Forelimb muscle (tissue), 1 donor: Measurements from ENCODE around the gene THUMPD1. TPM values are rescaled to one million over a fixed set of nuclear protein-coding genes. Genes with fewer than 3 reads are reported as not detected.
A peak's percentile ranks its signal among the peaks of the same experiment; 100 is the strongest.
"Not testable (repeated sequence)": the region's sequence is repeated elsewhere in the genome, so short reads cannot be mapped to it uniquely, and the experiment has no call there.

Experiments
- DNase-seq: peaks from one replicate; pipeline ENCODE4 v3.0.0-alpha.2; 2013; ENCODE audit warnings: low read depth
- polyA plus RNA-seq: library from polyadenylated mRNA; unstranded; fragments of 120-200 nt; gene quantifications from one replicate; pipeline ENCODE4 v1.2.1, GENCODE V29; 2013; ENCODE audit not compliant: insufficient read length

Gene THUMPD1
- polyA plus RNA-seq: 28.7 TPM

- peak; percentile 75 for DNase-seq
These were observed at the start of gene THUMPD1 for GRCh38 chr16:20741554-20742285. Gene THUMPD1, minus strand, starts transcription at chr16:20741818. Its CDS starts 79 bp downstream, at chr16:20741739.

- no peak for DNase-seq
These were observed 47.5 kb upstream of the THUMPD1 start for GRCh38 chr16:20789130-20789529.

GRCh38 chr16:20784204-20784603, 42.6 kb upstream of the THUMPD1 start:
- no peak for DNase-seq

GRCh38 chr16:20782470-20782869, 40.9 kb upstream of the THUMPD1 start:
- no peak for DNase-seq

GRCh38 chr16:20781697-20782096, 40.1 kb upstream of the THUMPD1 start:
- DNase-seq: no peak

- no peak for DNase-seq
These were observed 33.2 kb upstream of the THUMPD1 start for GRCh38 chr16:20774703-20775362.

- DNase-seq: no peak
These were observed 32.1 kb upstream of the THUMPD1 start for GRCh38 chr16:20773679-20774078.

GRCh38 chr16:20768818-20769217, 27.2 kb upstream of the THUMPD1 start:
- DNase-seq: no peak

- DNase-seq: no peak
These were observed 26.5 kb upstream of the THUMPD1 start for GRCh38 chr16:20768121-20768520.

- DNase-seq: no peak
These were observed 26.0 kb upstream of the THUMPD1 start for GRCh38 chr16:20767577-20767976.

- no peak for DNase-seq
These were observed 24.7 kb upstream of the THUMPD1 start for GRCh38 chr16:20766294-20766693.

- DNase-seq: no peak
These were observed 24.1 kb upstream of the THUMPD1 start for GRCh38 chr16:20765732-20766131.

GRCh38 chr16:20764448-20764847, 22.8 kb upstream of the THUMPD1 start:
- DNase-seq: not testable (repeated sequence)

- peak; percentile 58 for DNase-seq
These were observed 22.0 kb upstream of the THUMPD1 start, which contains the start of gene ACSM3 for GRCh38 chr16:20763461-20764232. Gene ACSM3, plus strand, starts transcription at chr16:20764014. Its CDS starts 6,021 bp downstream, at chr16:20770035.

GRCh38 chr16:20762404-20763123, 20.9 kb upstream of the THUMPD1 start:
- DNase-seq: no peak

GRCh38 chr16:20761175-20761574, 19.6 kb upstream of the THUMPD1 start:
- no peak for DNase-seq

GRCh38 chr16:20760346-20760745, 18.7 kb upstream of the THUMPD1 start:
- DNase-seq: no peak

GRCh38 chr16:20755799-20756198, 14.2 kb upstream of the THUMPD1 start:
- DNase-seq: not testable (repeated sequence)

- no peak for DNase-seq
These were observed 13.6 kb upstream of the THUMPD1 start for GRCh38 chr16:20755238-20755637.

GRCh38 chr16:20753727-20754126, 12.1 kb upstream of the THUMPD1 start:
- no peak for DNase-seq

GRCh38 chr16:20750558-20750957, 8.9 kb upstream of the THUMPD1 start:
- no peak for DNase-seq

GRCh38 chr16:20749474-20749873, 7.9 kb upstream of the THUMPD1 start:
- DNase-seq: no peak
